HG02623 (cell line): Measurements from ENCODE around the gene IKZF3.
"Not testable (repeated sequence)": the region's sequence is repeated elsewhere in the genome, so short reads cannot be mapped to it uniquely, and the experiment has no call there.

Experiments
- ATAC-seq: cut with Tn5 transposase; IDR thresholded peaks from one replicate; pipeline ENCODE4 v1.9.1; 2021; ENCODE audit warnings: moderate library complexity; ENCODE audit not compliant: unreplicated experiment

Gene IKZF3

GRCh38 chr17:39757176-39757662 lies 106.9 kb downstream of the IKZF3 start:
- no peak for ATAC-seq

GRCh38 chr17:39756380-39757079 lies 107.6 kb downstream of the IKZF3 start:
- ATAC-seq = no peak

- ATAC-seq = no peak
Observed at GRCh38 chr17:39755554-39756379, 108.3 kb downstream of the IKZF3 start.

GRCh38 chr17:39754958-39755553 lies 109.1 kb downstream of the IKZF3 start:
- no peak for ATAC-seq

GRCh38 chr17:39754161-39754957 lies 109.8 kb downstream of the IKZF3 start:
- peak; percentile 53 for ATAC-seq

- peak; percentile 20 for ATAC-seq
Observed at GRCh38 chr17:39753514-39754160, 110.5 kb downstream of the IKZF3 start.

- ATAC-seq = no peak
Observed at GRCh38 chr17:39752241-39752881, 111.8 kb downstream of the IKZF3 start.

- ATAC-seq = no peak
Observed at GRCh38 chr17:39751637-39752036, 112.5 kb downstream of the IKZF3 start.

- no peak for ATAC-seq
Observed at GRCh38 chr17:39751016-39751543, 113.0 kb downstream of the IKZF3 start.

GRCh38 chr17:39750131-39751015 lies 113.7 kb downstream of the IKZF3 start:
- ATAC-seq = no peak

GRCh38 chr17:39748444-39749034 lies 115.6 kb downstream of the IKZF3 start:
- ATAC-seq = not testable (repeated sequence)

- ATAC-seq = no peak
Observed at GRCh38 chr17:39747745-39748144, 116.4 kb downstream of the IKZF3 start.

- ATAC-seq = no peak
Observed at GRCh38 chr17:39746145-39746461, 118.0 kb downstream of the IKZF3 start.

- no peak for ATAC-seq
Observed at GRCh38 chr17:39745335-39746144, 118.6 kb downstream of the IKZF3 start.

GRCh38 chr17:39744836-39745215 lies 119.3 kb downstream of the IKZF3 start:
- ATAC-seq = no peak

- no peak for ATAC-seq
Observed at GRCh38 chr17:39744075-39744835, 119.9 kb downstream of the IKZF3 start.
